Measurements from ENCODE around the gene SPRY1. TPM values are rescaled to one million over a fixed set of nuclear protein-coding genes. Genes with fewer than 3 reads are reported as not detected.

The SPRY1 gene
- total and polyA plus RNA-seq, 9 of the 15 experiments (the other 6 are each of a cell fraction or from before 2014, with no cell fraction given), result 0.18 to 1.9 (median 0.45) TPM; not detected in 1

DNA sequence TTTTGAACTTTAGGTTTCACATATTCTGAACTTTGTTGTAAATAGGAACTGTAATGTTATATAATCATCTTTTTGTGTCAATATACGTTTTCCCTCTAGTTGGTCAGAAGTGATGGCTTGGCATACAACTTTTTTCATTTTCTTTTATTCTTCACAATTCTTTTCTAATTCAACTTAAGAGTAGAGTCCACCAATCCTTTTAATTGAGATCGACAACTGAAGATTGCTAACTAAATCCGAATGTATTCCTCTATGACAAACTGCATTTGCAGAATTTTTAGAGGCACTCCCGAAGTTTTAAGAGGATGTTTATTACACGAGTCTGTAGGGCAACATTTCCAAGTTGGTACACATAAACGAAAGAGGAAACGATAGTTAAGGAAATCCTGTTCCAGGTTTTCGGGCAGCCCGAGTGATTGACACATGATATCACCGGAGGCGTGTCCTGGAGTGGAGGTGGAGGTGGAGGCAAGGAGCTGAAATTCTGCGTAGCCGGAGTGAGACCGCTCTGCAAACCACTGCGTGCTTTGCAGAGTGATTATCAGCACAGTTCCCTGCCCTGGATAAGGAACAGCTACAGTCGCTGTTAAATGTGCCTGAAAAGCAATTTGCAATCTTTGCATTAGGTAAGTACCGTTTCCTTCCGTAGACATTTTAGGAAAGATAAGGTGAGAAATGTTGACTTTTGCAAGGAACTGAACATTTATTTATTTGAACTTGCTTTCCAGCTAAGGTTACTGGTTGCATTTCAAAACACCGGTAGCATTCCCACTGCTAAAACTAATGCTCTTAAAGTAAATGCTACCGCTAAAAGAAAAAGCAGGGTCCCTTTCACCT lies at the start of gene SPRY1 (continued):
- TF ChIP-seq ERF (CRISPR knock-in tag; IDR thresholded peaks at IDR 0.05), result no peak
- TF ChIP-seq, protein P1, sequence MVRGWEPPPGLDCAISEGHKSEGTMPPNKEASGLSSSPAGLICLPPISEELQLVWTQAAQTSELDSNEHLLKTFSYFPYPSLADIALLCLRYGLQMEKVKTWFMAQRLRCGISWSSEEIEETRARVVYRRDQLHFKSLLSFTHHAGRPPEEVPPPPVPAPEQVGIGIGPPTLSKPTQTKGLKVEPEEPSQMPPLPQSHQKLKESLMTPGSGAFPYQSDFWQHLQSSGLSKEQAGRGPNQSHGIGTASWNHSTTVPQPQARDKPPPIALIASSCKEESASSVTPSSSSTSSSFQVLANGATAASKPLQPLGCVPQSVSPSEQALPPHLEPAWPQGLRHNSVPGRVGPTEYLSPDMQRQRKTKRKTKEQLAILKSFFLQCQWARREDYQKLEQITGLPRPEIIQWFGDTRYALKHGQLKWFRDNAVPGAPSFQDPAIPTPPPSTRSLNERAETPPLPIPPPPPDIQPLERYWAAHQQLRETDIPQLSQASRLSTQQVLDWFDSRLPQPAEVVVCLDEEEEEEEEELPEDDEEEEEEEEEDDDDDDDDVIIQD (CRISPR knock-in tag; IDR thresholded peaks at IDR 0.05), result no peak
- 0 out of 2 replicates have a peak, but pooled peaks have one; percentile 12 for TF ChIP-seq MYC (IDR thresholded peaks at IDR 0.05; ENCODE audit: low read depth, low read length)
- no peak for TF ChIP-seq MYC (CRISPR knock-in tag; IDR thresholded peaks at IDR 0.05; ENCODE audit: borderline replicate concordance, low read depth)
- no peak for TF ChIP-seq STAT5A (IDR thresholded peaks at IDR 0.05; ENCODE audit: borderline replicate concordance, low read length)
- TF ChIP-seq HDAC2 (IDR thresholded peaks at IDR 0.05), result 0 out of 2 replicates have a peak, but pooled peaks have one; percentile 23
- TF ChIP-seq MCM5 (IDR thresholded peaks at IDR 0.05; ENCODE audit: low read depth), result no peak
- TF ChIP-seq RB1 (IDR thresholded peaks at IDR 0.05; ENCODE audit: low read depth), result 0 out of 2 replicates have a peak, but pooled peaks have one; percentile 23
- no peak for TF ChIP-seq CHD4 (IDR thresholded peaks at IDR 0.05; ENCODE audit: insufficient read depth, insufficient replicate concordance, low read depth, low read length, poor library complexity, severe bottlenecking)
- TF ChIP-seq EP400 (IDR thresholded peaks at IDR 0.05), result 0 out of 2 replicates have a peak, but pooled peaks have one; percentile 20
- TF ChIP-seq LARP7 (IDR thresholded peaks at IDR 0.05), result no peak
- TF ChIP-seq ZNF507 (tag; conservative IDR thresholded peaks at IDR 0.05), result no peak
- TF ChIP-seq FOXK2 (conservative IDR thresholded peaks at IDR 0.05 in 1 of 2, IDR thresholded peaks at IDR 0.05 in 1 of 2; ENCODE audit: low read depth in 2 of 2), result 0 out of 4 replicates have a peak, but pooled peaks of 1 of the 2 experiments have one; percentile 39
- TF ChIP-seq XRCC5 (IDR thresholded peaks at IDR 0.05; ENCODE audit: low read depth, low read length), result no peak
- no peak for TF ChIP-seq ZBED1 (IDR thresholded peaks at IDR 0.05)
- TF ChIP-seq MTA3 (IDR thresholded peaks at IDR 0.05; ENCODE audit: borderline replicate concordance), result no peak
- TF ChIP-seq, protein P2, sequence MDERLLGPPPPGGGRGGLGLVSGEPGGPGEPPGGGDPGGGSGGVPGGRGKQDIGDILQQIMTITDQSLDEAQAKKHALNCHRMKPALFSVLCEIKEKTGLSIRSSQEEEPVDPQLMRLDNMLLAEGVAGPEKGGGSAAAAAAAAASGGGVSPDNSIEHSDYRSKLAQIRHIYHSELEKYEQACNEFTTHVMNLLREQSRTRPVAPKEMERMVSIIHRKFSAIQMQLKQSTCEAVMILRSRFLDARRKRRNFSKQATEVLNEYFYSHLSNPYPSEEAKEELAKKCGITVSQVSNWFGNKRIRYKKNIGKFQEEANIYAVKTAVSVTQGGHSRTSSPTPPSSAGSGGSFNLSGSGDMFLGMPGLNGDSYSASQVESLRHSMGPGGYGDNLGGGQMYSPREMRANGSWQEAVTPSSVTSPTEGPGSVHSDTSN (CRISPR knock-in tag; IDR thresholded peaks at IDR 0.05; ENCODE audit: low read depth), result peak; percentile 76
- TF ChIP-seq, protein P2 (tag; conservative IDR thresholded peaks at IDR 0.05; ENCODE audit: low read depth), result peak; percentile 86
- TF ChIP-seq POLR2AphosphoS5 (IDR thresholded peaks at IDR 0.05; ENCODE audit: control insufficient read depth, insufficient read depth, low read depth, low read length), result 0 out of 2 replicates have a peak, but pooled peaks have one; percentile 16
- TF ChIP-seq, protein P3, sequence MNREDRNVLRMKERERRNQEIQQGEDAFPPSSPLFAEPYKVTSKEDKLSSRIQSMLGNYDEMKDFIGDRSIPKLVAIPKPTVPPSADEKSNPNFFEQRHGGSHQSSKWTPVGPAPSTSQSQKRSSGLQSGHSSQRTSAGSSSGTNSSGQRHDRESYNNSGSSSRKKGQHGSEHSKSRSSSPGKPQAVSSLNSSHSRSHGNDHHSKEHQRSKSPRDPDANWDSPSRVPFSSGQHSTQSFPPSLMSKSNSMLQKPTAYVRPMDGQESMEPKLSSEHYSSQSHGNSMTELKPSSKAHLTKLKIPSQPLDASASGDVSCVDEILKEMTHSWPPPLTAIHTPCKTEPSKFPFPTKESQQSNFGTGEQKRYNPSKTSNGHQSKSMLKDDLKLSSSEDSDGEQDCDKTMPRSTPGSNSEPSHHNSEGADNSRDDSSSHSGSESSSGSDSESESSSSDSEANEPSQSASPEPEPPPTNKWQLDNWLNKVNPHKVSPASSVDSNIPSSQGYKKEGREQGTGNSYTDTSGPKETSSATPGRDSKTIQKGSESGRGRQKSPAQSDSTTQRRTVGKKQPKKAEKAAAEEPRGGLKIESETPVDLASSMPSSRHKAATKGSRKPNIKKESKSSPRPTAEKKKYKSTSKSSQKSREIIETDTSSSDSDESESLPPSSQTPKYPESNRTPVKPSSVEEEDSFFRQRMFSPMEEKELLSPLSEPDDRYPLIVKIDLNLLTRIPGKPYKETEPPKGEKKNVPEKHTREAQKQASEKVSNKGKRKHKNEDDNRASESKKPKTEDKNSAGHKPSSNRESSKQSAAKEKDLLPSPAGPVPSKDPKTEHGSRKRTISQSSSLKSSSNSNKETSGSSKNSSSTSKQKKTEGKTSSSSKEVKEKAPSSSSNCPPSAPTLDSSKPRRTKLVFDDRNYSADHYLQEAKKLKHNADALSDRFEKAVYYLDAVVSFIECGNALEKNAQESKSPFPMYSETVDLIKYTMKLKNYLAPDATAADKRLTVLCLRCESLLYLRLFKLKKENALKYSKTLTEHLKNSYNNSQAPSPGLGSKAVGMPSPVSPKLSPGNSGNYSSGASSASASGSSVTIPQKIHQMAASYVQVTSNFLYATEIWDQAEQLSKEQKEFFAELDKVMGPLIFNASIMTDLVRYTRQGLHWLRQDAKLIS (CRISPR knock-in tag; IDR thresholded peaks at IDR 0.05), result no peak

All from K562 (cell line).